ENCODE measurements around the gene POLD1.
A peak's percentile ranks its signal among the peaks of the same experiment; 100 is the strongest.
"Not testable (repeated sequence)": the region's sequence is repeated elsewhere in the genome, so short reads cannot be mapped to it uniquely, and the experiment has no call there.

POLD1 gene

GRCh38 chr19:50434525-50434924, 50.4 kb downstream of the POLD1 start:
- no peak for DNase-seq

GRCh38 chr19:50435221-50435620, 51.1 kb downstream of the POLD1 start:
- DNase-seq: no peak

GRCh38 chr19:50435627-50436026, 51.5 kb downstream of the POLD1 start:
- DNase-seq: no peak

- DNase-seq: no peak
These were observed 53.8 kb downstream of the POLD1 start for GRCh38 chr19:50437862-50438449.

GRCh38 chr19:50439130-50439529, 55.0 kb downstream of the POLD1 start:
- not testable (repeated sequence) for DNase-seq

GRCh38 chr19:50444059-50444458, 59.9 kb downstream of the POLD1 start:
- DNase-seq: no peak

GRCh38 chr19:50447053-50447452, 62.9 kb downstream of the POLD1 start:
- DNase-seq: no peak

GRCh38 chr19:50447750-50448149, 63.6 kb downstream of the POLD1 start:
- DNase-seq: no peak

- no peak for DNase-seq
These were observed 65.2 kb downstream of the POLD1 start for GRCh38 chr19:50449236-50449899.

- DNase-seq: no peak
These were observed 66.4 kb downstream of the POLD1 start for GRCh38 chr19:50450369-50451222.

GRCh38 chr19:50451223-50451534, 67.0 kb downstream of the POLD1 start:
- DNase-seq: no peak

GRCh38 chr19:50453243-50453642, 69.1 kb downstream of the POLD1 start:
- DNase-seq: no peak

- no peak for DNase-seq
These were observed 71.8 kb downstream of the POLD1 start for GRCh38 chr19:50455992-50456391.

GRCh38 chr19:50457300-50457699, 73.2 kb downstream of the POLD1 start:
- no peak for DNase-seq

GRCh38 chr19:50458396-50459066, 74.4 kb downstream of the POLD1 start:
- no peak for DNase-seq

- no peak for DNase-seq
These were observed 74.9 kb downstream of the POLD1 start for GRCh38 chr19:50459067-50459456.

GRCh38 chr19:50459638-50460037, 75.5 kb downstream of the POLD1 start:
- no peak for DNase-seq

- DNase-seq: no peak
These were observed 76.1 kb downstream of the POLD1 start for GRCh38 chr19:50460161-50460765.

GRCh38 chr19:50461066-50461875, 77.1 kb downstream of the POLD1 start:
- peak; percentile 62 for DNase-seq

GRCh38 chr19:50462970-50463369, 78.8 kb downstream of the POLD1 start:
- no peak for DNase-seq

- no peak for DNase-seq
These were observed 80.2 kb downstream of the POLD1 start for GRCh38 chr19:50464348-50464747.

GRCh38 chr19:50465000-50465399, 80.9 kb downstream of the POLD1 start:
- DNase-seq: no peak

Measured in right kidney (tissue), 1 donor.